ENCODE results near the gene NFIC.

GRCh38 chr19:3374369-3375112 is 8.2 kb downstream of the NFIC start:
- TF ChIP-seq CTCF (IDR thresholded peaks at IDR 0.05 in 2 of 3, conservative IDR thresholded peaks at IDR 0.05 in 1 of 3; ENCODE audit: control insufficient read depth in 2 of 3, extremely low read depth in 1 of 3, insufficient read depth in 1 of 3, low read depth in 3 of 3, low read length in 3 of 3) = no peak
- TF ChIP-seq NFYB (IDR thresholded peaks at IDR 0.05; ENCODE audit: insufficient read depth, low read depth, low read length) = no peak
